SK-N-MC (cell line): Measurements from ENCODE around the gene FEZ2.
A peak's percentile ranks its signal among the peaks of the same experiment; 100 is the strongest.

ENCODE experiments used
- DNase-seq: peaks from one replicate; pipeline ENCODE4 v3.0.0-alpha.2; 2011; ENCODE audit warnings: low read depth, low spot score
- H3K27ac ChIP-seq: fragments of 200-600 bp; sonication (generic); 2 replicates; pipeline ENCODE4 v1.5.1; 2016; ENCODE audit warnings: mixed run types
- H3K36me3 ChIP-seq: fragments of 200-600 bp; sonication (generic); 2 replicates; pipeline ENCODE4 v1.6.1; 2017; ENCODE audit warnings: antibody characterized with exemption, low read length, mixed read lengths; ENCODE audit not compliant: insufficient read depth
- H3K4me3 ChIP-seq: fragments of 200-600 bp; sonication (generic); 2 replicates; pipeline ENCODE4 v1.5.1; 2016
- H3K9ac ChIP-seq: fragments of 200-600 bp; sonication (generic); 2 replicates; pipeline ENCODE4 v1.8.0; 2017; ENCODE audit warnings: mixed run types, mixed read lengths; ENCODE audit not compliant: insufficient read length
- H3K9me3 ChIP-seq: fragments of 200-600 bp; sonication (generic); 2 replicates; pipeline ENCODE4 v1.6.1; 2017; ENCODE audit warnings: low read depth, mild to moderate bottlenecking, antibody characterized with exemption, low read length, moderate library complexity, mixed read lengths
- EZH2 ChIP-seq: fragments of 200-600 bp; sonication (generic); IDR thresholded peaks from one replicate; pipeline ENCODE4 v1.6.1; 2017; ENCODE audit warnings: antibody characterized with exemption
- FOXP2 ChIP-seq: optimal IDR thresholded peaks from 2 replicates; pipeline ENCODE3; 2011; ENCODE audit warnings: mild to moderate bottlenecking, moderate library complexity; ENCODE audit not compliant: insufficient read depth; ENCODE audit errors: extremely low read length, control extremely low read depth
- POLR2AphosphoS5 ChIP-seq: IDR thresholded peaks from 2 replicates; pipeline ENCODE4 v1.6.1; 2012; ENCODE audit warnings: mild to moderate bottlenecking, low read depth, low read length, borderline replicate concordance

The FEZ2 gene

DNA sequence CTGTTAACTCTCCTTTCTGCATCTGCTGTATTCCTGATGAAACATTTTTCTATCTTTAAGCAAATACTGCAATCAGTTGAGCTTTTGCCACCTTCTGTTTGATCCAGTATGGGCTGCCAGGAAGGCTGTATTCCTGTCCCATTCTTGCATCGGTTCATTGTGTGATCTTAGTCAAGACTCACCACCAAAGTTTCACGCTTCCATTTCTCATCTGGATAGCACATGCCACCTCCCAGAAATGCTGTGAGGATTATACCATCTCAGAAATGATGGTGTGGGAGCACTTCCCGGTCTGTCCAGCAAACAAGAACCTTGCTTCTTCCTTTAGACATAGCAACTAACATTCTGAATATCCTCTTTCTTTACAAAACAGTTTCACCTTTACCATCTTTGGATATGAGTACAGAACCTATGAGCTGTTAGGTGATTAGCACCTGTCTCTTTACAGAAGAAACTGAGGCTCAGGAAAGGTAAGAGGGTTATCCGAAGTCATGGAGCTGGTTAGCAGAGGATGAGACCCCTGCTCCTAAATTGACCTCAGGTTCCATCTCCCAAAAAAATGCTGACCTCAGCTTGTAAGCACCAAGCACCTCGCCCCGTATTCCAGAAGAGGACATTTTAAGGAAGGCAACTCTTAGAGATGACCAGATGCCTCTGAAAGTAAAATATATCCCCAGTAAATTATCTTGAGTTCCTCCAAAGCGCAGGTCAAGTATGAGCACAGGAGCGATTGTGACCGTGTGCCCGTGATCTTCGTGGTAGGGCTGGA lies 56.8 kb downstream of the FEZ2 start:
- no peak for DNase-seq
- TF ChIP-seq FOXP2 (no peak), POLR2AphosphoS5 (no peak), EZH2 (no peak)
- Histone ChIP-seq H3K9me3 (no peaks in the 10 kb centered on the region), H3K4me3 (no peak overlapping the region), H3K9ac (no peak overlapping the region), H3K36me3 (peaks cover 7% of the 10 kb centered on the region; the same call in 1 of the 2 replicates), H3K27ac (no peak overlapping the region)

GRCh38 chr2:36539631-36540030 lies 58.3 kb downstream of the FEZ2 start:
- Histone ChIP-seq H3K4me3 (no peak overlapping the region), H3K9me3 (no peaks in the 10 kb centered on the region), H3K9ac (no peak overlapping the region), H3K36me3 (peaks cover 6% of the 10 kb centered on the region; the same call in 1 of the 2 replicates), H3K27ac (no peak overlapping the region)
- no peak for DNase-seq
- TF ChIP-seq EZH2 (no peak), POLR2AphosphoS5 (no peak), FOXP2 (no peak)

DNA sequence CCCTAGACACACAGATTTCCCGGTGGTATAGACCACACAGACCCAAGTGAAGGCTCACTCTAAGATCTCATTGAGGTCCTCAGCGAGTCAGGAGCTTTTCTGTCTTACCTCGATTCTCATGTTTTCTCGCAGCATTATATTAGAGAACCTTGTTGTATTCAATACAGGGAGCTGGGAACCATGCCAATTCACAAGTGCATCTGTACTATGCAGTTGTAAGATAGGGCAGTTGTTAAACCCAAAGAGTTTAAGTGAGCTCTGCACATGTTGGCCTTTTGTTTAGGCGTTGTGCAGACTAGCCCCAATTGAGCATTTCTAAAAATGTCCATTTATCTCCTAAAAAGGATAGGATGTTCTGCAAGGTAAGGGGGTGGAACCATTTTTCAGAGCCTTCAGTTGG lies 59.6 kb downstream of the FEZ2 start:
- TF ChIP-seq EZH2 (no peak), FOXP2 (no peak), POLR2AphosphoS5 (no peak)
- Histone ChIP-seq H3K9ac (no peak overlapping the region), H3K4me3 (no peak overlapping the region), H3K9me3 (no peaks in the 10 kb centered on the region), H3K27ac (no peak overlapping the region), H3K36me3 (no peaks in the 10 kb centered on the region; the same call in 1 of the 2 replicates)
- no peak for DNase-seq

- TF ChIP-seq POLR2AphosphoS5, result no peak
- TF ChIP-seq FOXP2, result no peak
- no peak for TF ChIP-seq EZH2
- peaks cover 10% of the 10 kb centered on the region for H3K36me3 ChIP-seq
Measured at GRCh38 chr2:36536776-36537175, 61.2 kb downstream of the FEZ2 start.

GRCh38 chr2:36535099-36535498 lies 62.9 kb downstream of the FEZ2 start:
- DNase-seq, result no peak
- TF ChIP-seq EZH2, result no peak
- TF ChIP-seq POLR2AphosphoS5, result no peak
- no peak for TF ChIP-seq FOXP2
- Histone ChIP-seq H3K27ac (no peak overlapping the region), H3K9me3 (no peaks in the 10 kb centered on the region), H3K4me3 (no peak overlapping the region), H3K36me3 (peaks cover 18% of the 10 kb centered on the region), H3K9ac (no peak overlapping the region)

More at GRCh38 chr2:36536776-36537175, 61.2 kb downstream of the FEZ2 start:
- Histone ChIP-seq H3K4me3 (no peak overlapping the region), H3K27ac (no peak overlapping the region), H3K9me3 (no peaks in the 10 kb centered on the region), H3K9ac (no peak overlapping the region)
- DNase-seq, result no peak

DNA sequence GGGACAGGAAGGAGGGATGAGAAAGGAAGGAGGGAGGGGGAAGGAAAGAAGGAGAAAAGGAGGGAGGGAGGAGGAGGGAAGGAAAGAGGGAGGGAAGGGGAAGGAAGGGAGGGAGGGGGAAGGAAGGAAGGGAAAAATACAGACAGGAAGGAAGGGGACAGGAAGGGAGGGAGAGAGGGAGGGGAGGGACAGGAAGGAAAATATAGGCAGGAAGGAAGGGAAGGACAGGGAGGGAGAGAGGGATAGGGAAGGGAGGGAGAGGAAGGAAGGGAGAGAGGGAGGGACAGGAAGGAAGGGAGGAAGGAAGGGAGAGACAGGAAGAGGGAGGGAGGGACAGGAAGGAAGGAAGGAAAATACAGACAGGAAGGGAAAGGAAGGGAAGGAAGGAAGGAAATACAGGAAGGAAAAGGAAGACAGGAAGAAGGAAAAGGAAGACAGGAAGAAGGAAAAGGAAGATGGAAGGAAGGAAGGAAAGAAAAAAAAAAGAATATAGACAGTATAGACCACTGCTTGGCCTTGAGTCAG lies 63.6 kb downstream of the FEZ2 start:
- Histone ChIP-seq H3K4me3 (no peak overlapping the region), H3K9me3 (no peaks in the 10 kb centered on the region), H3K9ac (no peak overlapping the region), H3K36me3 (peaks cover 18% of the 10 kb centered on the region), H3K27ac (peak overlapping the region; percentile 68)
- DNase-seq, result no peak
- TF ChIP-seq FOXP2, result no peak
- TF ChIP-seq POLR2AphosphoS5, result no peak

GRCh38 chr2:36530983-36531354 lies 67.0 kb downstream of the FEZ2 start:
- no peak for DNase-seq
- Histone ChIP-seq H3K36me3 (peaks cover 18% of the 10 kb centered on the region), H3K27ac (no peak overlapping the region)

DNA sequence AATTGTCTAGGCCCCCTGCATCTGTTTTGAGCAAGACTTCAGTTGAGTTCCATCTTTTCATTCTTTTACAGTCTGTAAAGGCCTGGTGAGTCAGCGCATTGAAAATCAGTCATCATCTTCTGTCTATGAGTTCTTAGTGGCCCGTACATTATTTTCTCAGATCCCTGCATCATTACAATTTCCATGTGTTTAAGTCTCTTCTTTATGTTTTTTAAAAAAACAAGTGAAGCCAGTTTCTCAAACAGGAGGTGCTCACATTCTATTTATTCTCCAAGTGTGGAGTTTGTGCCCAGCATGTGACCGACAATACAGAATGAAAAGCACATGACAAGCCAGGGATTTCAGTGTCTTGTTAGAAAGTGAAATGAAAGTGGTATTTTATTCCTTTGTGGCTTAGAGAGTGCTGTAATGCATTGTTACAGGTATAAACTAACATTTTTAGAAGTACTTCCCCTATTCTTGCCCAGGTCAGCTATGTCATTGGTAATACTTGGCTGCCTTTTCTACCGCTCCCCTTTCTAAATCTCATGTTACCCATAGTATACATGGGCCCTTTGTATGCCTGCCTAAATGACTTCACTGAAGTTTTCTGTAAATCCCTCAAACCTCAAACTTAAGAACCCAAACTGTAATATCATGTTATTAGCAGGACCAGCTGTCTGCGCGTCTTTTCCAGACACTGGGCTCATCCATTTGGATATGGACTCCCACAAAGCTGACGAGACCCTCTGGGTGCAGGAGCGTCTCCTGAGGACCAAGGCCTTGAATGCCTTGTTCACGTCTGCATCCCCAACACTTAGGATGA lies 67.6 kb downstream of the FEZ2 start:
- Histone ChIP-seq H3K4me3 (no peak overlapping the region), H3K9me3 (no peaks in the 10 kb centered on the region), H3K36me3 (peaks cover 18% of the 10 kb centered on the region), H3K9ac (no peak overlapping the region), H3K27ac (peak overlapping the region; percentile 69; the same call in 1 of the 2 replicates)
- no peak for DNase-seq
- TF ChIP-seq EZH2 (no peak), POLR2AphosphoS5 (no peak), FOXP2 (no peak)

More at GRCh38 chr2:36530983-36531354, 67.0 kb downstream of the FEZ2 start:
- Histone ChIP-seq H3K9me3 (no peaks in the 10 kb centered on the region), H3K4me3 (no peak overlapping the region), H3K9ac (no peak overlapping the region)
- TF ChIP-seq FOXP2 (no peak), EZH2 (no peak), POLR2AphosphoS5 (no peak)
